Measurements from ENCODE around the gene SLC20A1.
"Not testable (repeated sequence)": the region's sequence is repeated elsewhere in the genome, so short reads cannot be mapped to it uniquely, and the experiment has no call there.

The SLC20A1 gene

GRCh38 chr2:112645310-112646101, at the start of gene SLC20A1:
SLC20A1 (plus strand) TSS chr2:112645939; CDS start chr2:112646829, 890 bp downstream.
- DNase-seq (ENCODE audit: low read depth): peak; percentile 99

- DNase-seq (ENCODE audit: low read depth): no peak
Observed at GRCh38 chr2:112597537-112598322, 48.0 kb upstream of the SLC20A1 start.

- no peak for DNase-seq (ENCODE audit: low read depth)
Observed at GRCh38 chr2:112600634-112601033, 45.1 kb upstream of the SLC20A1 start.

GRCh38 chr2:112601754-112602153, 44.0 kb upstream of the SLC20A1 start:
- no peak for DNase-seq (ENCODE audit: low read depth)

- DNase-seq (ENCODE audit: low read depth): no peak
Observed at GRCh38 chr2:112602917-112603316, 42.8 kb upstream of the SLC20A1 start.

- no peak for DNase-seq (ENCODE audit: low read depth)
Observed at GRCh38 chr2:112603731-112604130, 42.0 kb upstream of the SLC20A1 start.

GRCh38 chr2:112604952-112605351, 40.8 kb upstream of the SLC20A1 start:
- DNase-seq (ENCODE audit: low read depth): no peak

- no peak for DNase-seq (ENCODE audit: low read depth)
Observed at GRCh38 chr2:112605926-112606325, 39.8 kb upstream of the SLC20A1 start.

GRCh38 chr2:112606547-112606946, 39.2 kb upstream of the SLC20A1 start:
- no peak for DNase-seq (ENCODE audit: low read depth)

GRCh38 chr2:112607680-112608438, 37.9 kb upstream of the SLC20A1 start:
- no peak for DNase-seq (ENCODE audit: low read depth)

GRCh38 chr2:112609320-112609719, 36.4 kb upstream of the SLC20A1 start:
- DNase-seq (ENCODE audit: low read depth): not testable (repeated sequence)

GRCh38 chr2:112612283-112612682, 33.5 kb upstream of the SLC20A1 start:
- not testable (repeated sequence) for DNase-seq (ENCODE audit: low read depth)

GRCh38 chr2:112614201-112614840, 31.4 kb upstream of the SLC20A1 start:
- DNase-seq (ENCODE audit: low read depth): no peak

- DNase-seq (ENCODE audit: low read depth): no peak
Observed at GRCh38 chr2:112615051-112615450, 30.7 kb upstream of the SLC20A1 start.

GRCh38 chr2:112615798-112616197, 29.9 kb upstream of the SLC20A1 start:
- DNase-seq (ENCODE audit: low read depth): not testable (repeated sequence)

- DNase-seq (ENCODE audit: low read depth): no peak
Observed at GRCh38 chr2:112618383-112618782, 27.4 kb upstream of the SLC20A1 start.

GRCh38 chr2:112621790-112622527, 23.8 kb upstream of the SLC20A1 start:
- DNase-seq (ENCODE audit: low read depth): no peak

- DNase-seq (ENCODE audit: low read depth): no peak
Observed at GRCh38 chr2:112622528-112622849, 23.2 kb upstream of the SLC20A1 start.

GRCh38 chr2:112623913-112624777, 21.6 kb upstream of the SLC20A1 start:
- peak; percentile 71 for DNase-seq (ENCODE audit: low read depth)

GRCh38 chr2:112625474-112626114, 20.1 kb upstream of the SLC20A1 start:
- no peak for DNase-seq (ENCODE audit: low read depth)
